ENCODE data around the gene TRIP10. TPM values are rescaled to one million over a fixed set of nuclear protein-coding genes. Genes with fewer than 3 reads are reported as not detected.

TRIP10 gene
- total and polyA plus RNA-seq, 2 of the 13 experiments (the other 11 are each of a cell fraction or from before 2014, with no cell fraction given): 32.5 to 33.2 TPM

DNA sequence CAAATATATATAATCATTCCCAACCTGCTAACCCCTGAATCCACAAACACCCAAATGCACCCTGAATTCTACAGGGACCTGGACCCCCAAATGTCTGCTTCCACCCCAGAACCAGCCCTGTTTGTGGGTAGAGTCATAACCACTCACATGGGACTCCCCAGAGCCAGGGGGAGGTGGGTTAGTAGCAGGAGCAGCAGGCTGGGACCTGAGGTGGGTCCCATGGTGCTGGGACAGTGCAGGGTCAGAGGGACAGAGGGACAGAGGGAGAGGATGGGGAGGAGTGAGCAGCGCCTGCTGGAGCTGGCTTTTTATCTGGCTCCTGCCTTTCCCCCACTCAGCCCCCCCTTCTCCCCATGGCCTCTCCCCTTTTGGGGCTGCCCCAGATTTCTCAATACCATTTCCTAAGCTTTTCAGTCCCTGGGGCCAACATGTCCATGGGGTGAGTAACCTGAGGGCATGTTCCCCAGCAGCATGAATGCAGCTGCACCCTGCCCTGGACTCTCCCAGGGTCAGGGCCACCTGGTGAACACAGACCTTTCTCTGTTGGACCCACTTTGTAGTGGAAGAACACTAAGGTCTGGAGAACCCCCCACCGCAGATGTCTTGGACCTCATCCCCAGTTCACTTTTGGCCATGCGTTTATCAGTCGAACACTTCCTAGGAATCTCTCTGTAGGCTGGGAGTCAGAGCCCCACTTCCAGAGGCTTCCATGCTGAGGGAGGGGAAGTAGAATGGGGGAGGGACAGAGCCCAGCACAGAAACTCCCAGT, 18.9 kb upstream of the TRIP10 start, which contains the start of gene C3 (continued):
- TF ChIP-seq, protein P1, sequence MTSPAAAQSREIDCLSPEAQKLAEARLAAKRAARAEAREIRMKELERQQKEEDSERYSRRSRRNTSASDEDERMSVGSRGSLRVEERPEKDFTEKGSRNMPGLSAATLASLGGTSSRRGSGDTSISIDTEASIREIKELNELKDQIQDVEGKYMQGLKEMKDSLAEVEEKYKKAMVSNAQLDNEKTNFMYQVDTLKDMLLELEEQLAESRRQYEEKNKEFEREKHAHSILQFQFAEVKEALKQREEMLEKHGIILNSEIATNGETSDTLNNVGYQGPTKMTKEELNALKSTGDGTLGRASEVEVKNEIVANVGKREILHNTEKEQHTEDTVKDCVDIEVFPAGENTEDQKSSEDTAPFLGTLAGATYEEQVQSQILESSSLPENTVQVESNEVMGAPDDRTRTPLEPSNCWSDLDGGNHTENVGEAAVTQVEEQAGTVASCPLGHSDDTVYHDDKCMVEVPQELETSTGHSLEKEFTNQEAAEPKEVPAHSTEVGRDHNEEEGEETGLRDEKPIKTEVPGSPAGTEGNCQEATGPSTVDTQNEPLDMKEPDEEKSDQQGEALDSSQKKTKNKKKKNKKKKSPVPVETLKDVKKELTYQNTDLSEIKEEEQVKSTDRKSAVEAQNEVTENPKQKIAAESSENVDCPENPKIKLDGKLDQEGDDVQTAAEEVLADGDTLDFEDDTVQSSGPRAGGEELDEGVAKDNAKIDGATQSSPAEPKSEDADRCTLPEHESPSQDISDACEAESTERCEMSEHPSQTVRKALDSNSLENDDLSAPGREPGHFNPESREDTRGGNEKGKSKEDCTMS (CRISPR knock-in tag; conservative IDR thresholded peaks at IDR 0.05): no peak
- TF ChIP-seq ASH2L (IDR thresholded peaks at IDR 0.05; ENCODE audit: insufficient read length, low read depth, low read length): peak; percentile 60
- no peak for TF ChIP-seq ZNF121 (CRISPR knock-in tag; IDR thresholded peaks at IDR 0.05)
- 0 out of 2 replicates have a peak, but pooled peaks have one; percentile 39 for TF ChIP-seq ZNF768 (CRISPR knock-in tag; IDR thresholded peaks at IDR 0.05)
- peak; percentile 42; the same call in 1 of the 2 replicates for TF ChIP-seq ZNF274 (CRISPR knock-in tag; IDR thresholded peaks at IDR 0.05)
- TF ChIP-seq ZNF225 (CRISPR knock-in tag; IDR thresholded peaks at IDR 0.05): no peak
- TF ChIP-seq ZMYM3 (CRISPR knock-in tag; IDR thresholded peaks at IDR 0.05): peak; percentile 92
- peak; percentile 80 for TF ChIP-seq ZNF629 (CRISPR knock-in tag; conservative IDR thresholded peaks at IDR 0.05)
- TF ChIP-seq, protein P2, sequence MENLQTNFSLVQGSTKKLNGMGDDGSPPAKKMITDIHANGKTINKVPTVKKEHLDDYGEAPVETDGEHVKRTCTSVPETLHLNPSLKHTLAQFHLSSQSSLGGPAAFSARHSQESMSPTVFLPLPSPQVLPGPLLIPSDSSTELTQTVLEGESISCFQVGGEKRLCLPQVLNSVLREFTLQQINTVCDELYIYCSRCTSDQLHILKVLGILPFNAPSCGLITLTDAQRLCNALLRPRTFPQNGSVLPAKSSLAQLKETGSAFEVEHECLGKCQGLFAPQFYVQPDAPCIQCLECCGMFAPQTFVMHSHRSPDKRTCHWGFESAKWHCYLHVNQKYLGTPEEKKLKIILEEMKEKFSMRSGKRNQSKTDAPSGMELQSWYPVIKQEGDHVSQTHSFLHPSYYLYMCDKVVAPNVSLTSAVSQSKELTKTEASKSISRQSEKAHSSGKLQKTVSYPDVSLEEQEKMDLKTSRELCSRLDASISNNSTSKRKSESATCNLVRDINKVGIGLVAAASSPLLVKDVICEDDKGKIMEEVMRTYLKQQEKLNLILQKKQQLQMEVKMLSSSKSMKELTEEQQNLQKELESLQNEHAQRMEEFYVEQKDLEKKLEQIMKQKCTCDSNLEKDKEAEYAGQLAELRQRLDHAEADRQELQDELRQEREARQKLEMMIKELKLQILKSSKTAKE (CRISPR knock-in tag; IDR thresholded peaks at IDR 0.05; ENCODE audit: borderline replicate concordance): peak; percentile 96
- TF ChIP-seq, protein P3, sequence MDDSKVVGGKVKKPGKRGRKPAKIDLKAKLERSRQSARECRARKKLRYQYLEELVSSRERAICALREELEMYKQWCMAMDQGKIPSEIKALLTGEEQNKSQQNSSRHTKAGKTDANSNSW (CRISPR knock-in tag; IDR thresholded peaks at IDR 0.05; ENCODE audit: borderline replicate concordance): no peak
- peak; percentile 61; the same call in 1 of the 2 replicates for TF ChIP-seq ZBTB3 (CRISPR knock-in tag; IDR thresholded peaks at IDR 0.05; ENCODE audit: borderline replicate concordance, low read depth)
- peak; percentile 97 for TF ChIP-seq ZMYM2 (CRISPR knock-in tag; IDR thresholded peaks at IDR 0.05)
- peak; percentile 78 for TF ChIP-seq FOXO1 (CRISPR knock-in tag; IDR thresholded peaks at IDR 0.05)
- peak; percentile 98 for TF ChIP-seq PHF21A (CRISPR knock-in tag; IDR thresholded peaks at IDR 0.05)
- TF ChIP-seq, protein P4, sequence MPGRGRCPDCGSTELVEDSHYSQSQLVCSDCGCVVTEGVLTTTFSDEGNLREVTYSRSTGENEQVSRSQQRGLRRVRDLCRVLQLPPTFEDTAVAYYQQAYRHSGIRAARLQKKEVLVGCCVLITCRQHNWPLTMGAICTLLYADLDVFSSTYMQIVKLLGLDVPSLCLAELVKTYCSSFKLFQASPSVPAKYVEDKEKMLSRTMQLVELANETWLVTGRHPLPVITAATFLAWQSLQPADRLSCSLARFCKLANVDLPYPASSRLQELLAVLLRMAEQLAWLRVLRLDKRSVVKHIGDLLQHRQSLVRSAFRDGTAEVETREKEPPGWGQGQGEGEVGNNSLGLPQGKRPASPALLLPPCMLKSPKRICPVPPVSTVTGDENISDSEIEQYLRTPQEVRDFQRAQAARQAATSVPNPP (CRISPR knock-in tag; IDR thresholded peaks at IDR 0.05): no peak
- TF ChIP-seq SIX4 (CRISPR knock-in tag; IDR thresholded peaks at IDR 0.05): peak; percentile 37; the same call in 1 of the 2 replicates
- TF ChIP-seq, protein P5, sequence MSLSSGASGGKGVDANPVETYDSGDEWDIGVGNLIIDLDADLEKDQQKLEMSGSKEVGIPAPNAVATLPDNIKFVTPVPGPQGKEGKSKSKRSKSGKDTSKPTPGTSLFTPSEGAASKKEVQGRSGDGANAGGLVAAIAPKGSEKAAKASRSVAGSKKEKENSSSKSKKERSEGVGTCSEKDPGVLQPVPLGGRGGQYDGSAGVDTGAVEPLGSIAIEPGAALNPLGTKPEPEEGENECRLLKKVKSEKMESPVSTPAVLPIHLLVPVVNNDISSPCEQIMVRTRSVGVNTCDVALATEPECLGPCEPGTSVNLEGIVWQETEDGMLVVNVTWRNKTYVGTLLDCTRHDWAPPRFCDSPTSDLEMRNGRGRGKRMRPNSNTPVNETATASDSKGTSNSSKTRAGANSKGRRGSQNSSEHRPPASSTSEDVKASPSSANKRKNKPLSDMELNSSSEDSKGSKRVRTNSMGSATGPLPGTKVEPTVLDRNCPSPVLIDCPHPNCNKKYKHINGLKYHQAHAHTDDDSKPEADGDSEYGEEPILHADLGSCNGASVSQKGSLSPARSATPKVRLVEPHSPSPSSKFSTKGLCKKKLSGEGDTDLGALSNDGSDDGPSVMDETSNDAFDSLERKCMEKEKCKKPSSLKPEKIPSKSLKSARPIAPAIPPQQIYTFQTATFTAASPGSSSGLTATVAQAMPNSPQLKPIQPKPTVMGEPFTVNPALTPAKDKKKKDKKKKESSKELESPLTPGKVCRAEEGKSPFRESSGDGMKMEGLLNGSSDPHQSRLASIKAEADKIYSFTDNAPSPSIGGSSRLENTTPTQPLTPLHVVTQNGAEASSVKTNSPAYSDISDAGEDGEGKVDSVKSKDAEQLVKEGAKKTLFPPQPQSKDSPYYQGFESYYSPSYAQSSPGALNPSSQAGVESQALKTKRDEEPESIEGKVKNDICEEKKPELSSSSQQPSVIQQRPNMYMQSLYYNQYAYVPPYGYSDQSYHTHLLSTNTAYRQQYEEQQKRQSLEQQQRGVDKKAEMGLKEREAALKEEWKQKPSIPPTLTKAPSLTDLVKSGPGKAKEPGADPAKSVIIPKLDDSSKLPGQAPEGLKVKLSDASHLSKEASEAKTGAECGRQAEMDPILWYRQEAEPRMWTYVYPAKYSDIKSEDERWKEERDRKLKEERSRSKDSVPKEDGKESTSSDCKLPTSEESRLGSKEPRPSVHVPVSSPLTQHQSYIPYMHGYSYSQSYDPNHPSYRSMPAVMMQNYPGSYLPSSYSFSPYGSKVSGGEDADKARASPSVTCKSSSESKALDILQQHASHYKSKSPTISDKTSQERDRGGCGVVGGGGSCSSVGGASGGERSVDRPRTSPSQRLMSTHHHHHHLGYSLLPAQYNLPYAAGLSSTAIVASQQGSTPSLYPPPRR (CRISPR knock-in tag; IDR thresholded peaks at IDR 0.05; ENCODE audit: borderline replicate concordance): peak; percentile 93
- TF ChIP-seq TGIF2 (CRISPR knock-in tag; IDR thresholded peaks at IDR 0.05): peak; percentile 26

All from HepG2 (cell line).